Mesothelial cell of epicardium (in vitro differentiated cells): ENCODE data around the gene RALGAPA2. TPM values are rescaled to one million over a fixed set of nuclear protein-coding genes. Genes with fewer than 3 reads are reported as not detected.
"Not testable (repeated sequence)": the region's sequence is repeated elsewhere in the genome, so short reads cannot be mapped to it uniquely, and the experiment has no call there.

Source experiments
- DNase-seq, 2 experiments: peaks; one replicate each; pipeline ENCODE4 v3.0.0; 2021; ENCODE audit warnings: low spot score in 2 of 2; ENCODE audit not compliant: unreplicated experiment in 2 of 2
- H3K27ac Mint-ChIP-seq: 2 replicates; pipeline ENCODE4 v1.8.0; 2021; ENCODE audit warnings: mixed read lengths
- H3K27me3 Mint-ChIP-seq: 2 replicates; pipeline ENCODE4 v1.8.0; 2021; ENCODE audit warnings: low read depth, mixed read lengths
- H3K36me3 Mint-ChIP-seq: 2 replicates; pipeline ENCODE4 v1.8.0; 2021; ENCODE audit warnings: mixed read lengths
- H3K4me1 Mint-ChIP-seq: 2 replicates; pipeline ENCODE4 v1.8.0; 2021; ENCODE audit warnings: mixed read lengths
- H3K4me3 Mint-ChIP-seq: 2 replicates; pipeline ENCODE4 v1.8.0; 2021; ENCODE audit warnings: mild to moderate bottlenecking, moderate library complexity, mixed read lengths
- H3K9me3 Mint-ChIP-seq: 2 replicates; pipeline ENCODE4 v1.8.0; 2021; ENCODE audit warnings: mixed read lengths
- CTCF ChIP-seq: fragments of 200-600 bp; sonication (generic); IDR thresholded peaks from one replicate; pipeline ENCODE4 v1.5.0; 2021; ENCODE audit warnings: antibody characterized with exemption; ENCODE audit not compliant: unreplicated experiment
- total RNA-seq: library from RNA; stranded (reverse); gene quantifications from 3 replicates; pipeline ENCODE4 v1.2.1, GENCODE V29; 2021

The RALGAPA2 gene
- total RNA-seq, 1 donor from 2014 or later = 27.5 TPM

- Mint-ChIP-seq H3K27me3 (no peaks in the 10 kb centered on the region), H3K4me1 (peaks cover 6% of the 10 kb centered on the region), H3K27ac (no peak overlapping the region), H3K36me3 (peaks cover 6% of the 10 kb centered on the region), H3K9me3 (no peaks in the 10 kb centered on the region), H3K4me3 (no peak overlapping the region)
- TF ChIP-seq CTCF = no peak
- DNase-seq = no peak
Measured at GRCh38 chr20:20549267-20549612, 163.2 kb downstream of the RALGAPA2 start.

GRCh38 chr20:20548527-20549266, 163.7 kb downstream of the RALGAPA2 start:
- Mint-ChIP-seq H3K4me3 (no peak overlapping the region), H3K27ac (no peak overlapping the region), H3K36me3 (peaks cover 11% of the 10 kb centered on the region), H3K27me3 (no peaks in the 10 kb centered on the region), H3K4me1 (peaks cover 6% of the 10 kb centered on the region), H3K9me3 (no peaks in the 10 kb centered on the region)
- no peak for DNase-seq
- TF ChIP-seq CTCF = no peak

GRCh38 chr20:20547876-20548266, 164.6 kb downstream of the RALGAPA2 start:
- no peak overlapping the region for H3K4me3 Mint-ChIP-seq
- H3K27me3 Mint-ChIP-seq = no peaks in the 10 kb centered on the region
- DNase-seq = no peak
- peaks cover 6% of the 10 kb centered on the region for H3K4me1 Mint-ChIP-seq
- no peak overlapping the region for H3K27ac Mint-ChIP-seq
- TF ChIP-seq CTCF = no peak
- H3K9me3 Mint-ChIP-seq = no peaks in the 10 kb centered on the region
- peaks cover 15% of the 10 kb centered on the region for H3K36me3 Mint-ChIP-seq

GRCh38 chr20:20547221-20547875, 165.1 kb downstream of the RALGAPA2 start:
- peaks cover 15% of the 10 kb centered on the region for H3K36me3 Mint-ChIP-seq
- TF ChIP-seq CTCF = no peak
- no peaks in the 10 kb centered on the region for H3K9me3 Mint-ChIP-seq
- no peak overlapping the region for H3K27ac Mint-ChIP-seq
- no peak for DNase-seq
- H3K27me3 Mint-ChIP-seq = no peaks in the 10 kb centered on the region
- peaks cover 6% of the 10 kb centered on the region for H3K4me1 Mint-ChIP-seq
- H3K4me3 Mint-ChIP-seq = no peak overlapping the region

- no peak overlapping the region for H3K27ac Mint-ChIP-seq
- TF ChIP-seq CTCF = no peak
- H3K9me3 Mint-ChIP-seq = no peaks in the 10 kb centered on the region
- H3K4me1 Mint-ChIP-seq = peaks cover 6% of the 10 kb centered on the region
- peaks cover 18% of the 10 kb centered on the region for H3K36me3 Mint-ChIP-seq
- no peak for DNase-seq
- no peak overlapping the region for H3K4me3 Mint-ChIP-seq
- H3K27me3 Mint-ChIP-seq = no peaks in the 10 kb centered on the region
Measured at GRCh38 chr20:20546402-20546801, 166.0 kb downstream of the RALGAPA2 start.

GRCh38 chr20:20543348-20543747, 169.1 kb downstream of the RALGAPA2 start:
- H3K27ac Mint-ChIP-seq = not testable (repeated sequence)

More at GRCh38 chr20:20543348-20543747, 169.1 kb downstream of the RALGAPA2 start:
- DNase-seq, H3K9me3 Mint-ChIP-seq, H3K4me3 Mint-ChIP-seq, H3K27me3 Mint-ChIP-seq, H3K4me1 Mint-ChIP-seq: not testable (repeated sequence)
- peaks cover 18% of the 10 kb centered on the region for H3K36me3 Mint-ChIP-seq
